ENCODE data around the gene CELA1.

CELA1 gene

GRCh38 chr12:51362747-51363342, 16.4 kb upstream of the CELA1 start:
- no peak overlapping the region for H3K27ac ChIP-seq (ENCODE audit: insufficient read depth, low read length, poor library complexity, severe bottlenecking)
- H3K27me3 ChIP-seq (replicated peaks; ENCODE audit: control insufficient read depth, insufficient read depth, low read length, poor library complexity, severe bottlenecking): no peaks in the 10 kb centered on the region
- peaks cover 8% of the 10 kb centered on the region for H3K36me3 ChIP-seq (ENCODE audit: control insufficient read depth, insufficient read depth, low read length)
- no peak overlapping the region for H3K4me3 ChIP-seq (ENCODE audit: insufficient read depth, low read depth, low read length, poor library complexity, severe bottlenecking)
- H3K4me1 ChIP-seq (ENCODE audit: control insufficient read depth, insufficient read depth, low read length, poor library complexity, severe bottlenecking): no peaks in the 10 kb centered on the region
- DNase-seq: no peak
- H3K9me3 ChIP-seq (ENCODE audit: control insufficient read depth, low read length): no peaks in the 10 kb centered on the region

GRCh38 chr12:51362307-51362706, 15.8 kb upstream of the CELA1 start:
- H3K27me3 ChIP-seq (replicated peaks; ENCODE audit: control insufficient read depth, insufficient read depth, low read length, poor library complexity, severe bottlenecking): no peaks in the 10 kb centered on the region
- H3K4me1 ChIP-seq (ENCODE audit: control insufficient read depth, insufficient read depth, low read length, poor library complexity, severe bottlenecking): no peaks in the 10 kb centered on the region
- no peaks in the 10 kb centered on the region for H3K9me3 ChIP-seq (ENCODE audit: control insufficient read depth, low read length)
- DNase-seq: no peak
- no peak overlapping the region for H3K27ac ChIP-seq (ENCODE audit: insufficient read depth, low read length, poor library complexity, severe bottlenecking)
- H3K4me3 ChIP-seq (ENCODE audit: insufficient read depth, low read depth, low read length, poor library complexity, severe bottlenecking): no peak overlapping the region
- peaks cover 13% of the 10 kb centered on the region for H3K36me3 ChIP-seq (ENCODE audit: control insufficient read depth, insufficient read depth, low read length)

GRCh38 chr12:51361161-51362016, 14.9 kb upstream of the CELA1 start:
- Histone ChIP-seq H3K27ac (ENCODE audit: insufficient read depth, low read length, poor library complexity, severe bottlenecking) (no peak overlapping the region), H3K36me3 (ENCODE audit: control insufficient read depth, insufficient read depth, low read length) (peaks cover 17% of the 10 kb centered on the region), H3K4me3 (ENCODE audit: insufficient read depth, low read depth, low read length, poor library complexity, severe bottlenecking) (no peak overlapping the region), H3K9me3 (ENCODE audit: control insufficient read depth, low read length) (no peaks in the 10 kb centered on the region), H3K27me3 (replicated peaks; ENCODE audit: control insufficient read depth, insufficient read depth, low read length, poor library complexity, severe bottlenecking) (no peaks in the 10 kb centered on the region), H3K4me1 (ENCODE audit: control insufficient read depth, insufficient read depth, low read length, poor library complexity, severe bottlenecking) (no peaks in the 10 kb centered on the region)
- no peak for DNase-seq

- Histone ChIP-seq H3K36me3 (ENCODE audit: control insufficient read depth, insufficient read depth, low read length) (peaks cover 17% of the 10 kb centered on the region), H3K4me3 (ENCODE audit: insufficient read depth, low read depth, low read length, poor library complexity, severe bottlenecking) (no peak overlapping the region), H3K27ac (ENCODE audit: insufficient read depth, low read length, poor library complexity, severe bottlenecking) (no peak overlapping the region), H3K27me3 (replicated peaks; ENCODE audit: control insufficient read depth, insufficient read depth, low read length, poor library complexity, severe bottlenecking) (no peaks in the 10 kb centered on the region), H3K9me3 (ENCODE audit: control insufficient read depth, low read length) (no peaks in the 10 kb centered on the region), H3K4me1 (ENCODE audit: control insufficient read depth, insufficient read depth, low read length, poor library complexity, severe bottlenecking) (no peaks in the 10 kb centered on the region)
- no peak for DNase-seq
Measured at GRCh38 chr12:51360315-51360714, 13.8 kb upstream of the CELA1 start.

GRCh38 chr12:51359851-51360250, 13.4 kb upstream of the CELA1 start:
- Histone ChIP-seq H3K27ac (ENCODE audit: insufficient read depth, low read length, poor library complexity, severe bottlenecking) (no peak overlapping the region), H3K9me3 (ENCODE audit: control insufficient read depth, low read length) (no peaks in the 10 kb centered on the region)

GRCh38 chr12:51358496-51358895, 12.0 kb upstream of the CELA1 start:
- H3K27me3 ChIP-seq (replicated peaks; ENCODE audit: control insufficient read depth, insufficient read depth, low read length, poor library complexity, severe bottlenecking): no peaks in the 10 kb centered on the region
- H3K27ac ChIP-seq (ENCODE audit: insufficient read depth, low read length, poor library complexity, severe bottlenecking): no peak overlapping the region
- DNase-seq: no peak
- H3K4me1 ChIP-seq (ENCODE audit: control insufficient read depth, insufficient read depth, low read length, poor library complexity, severe bottlenecking): no peaks in the 10 kb centered on the region
- peaks cover 17% of the 10 kb centered on the region for H3K36me3 ChIP-seq (ENCODE audit: control insufficient read depth, insufficient read depth, low read length)
- no peak overlapping the region for H3K4me3 ChIP-seq (ENCODE audit: insufficient read depth, low read depth, low read length, poor library complexity, severe bottlenecking)
- H3K9me3 ChIP-seq (ENCODE audit: control insufficient read depth, low read length): no peaks in the 10 kb centered on the region

More at GRCh38 chr12:51359851-51360250, 13.4 kb upstream of the CELA1 start:
- no peak for DNase-seq
- H3K4me1 ChIP-seq (ENCODE audit: control insufficient read depth, insufficient read depth, low read length, poor library complexity, severe bottlenecking): no peaks in the 10 kb centered on the region
- no peak overlapping the region for H3K4me3 ChIP-seq (ENCODE audit: insufficient read depth, low read depth, low read length, poor library complexity, severe bottlenecking)
- H3K36me3 ChIP-seq (ENCODE audit: control insufficient read depth, insufficient read depth, low read length): peaks cover 17% of the 10 kb centered on the region
- no peaks in the 10 kb centered on the region for H3K27me3 ChIP-seq (replicated peaks; ENCODE audit: control insufficient read depth, insufficient read depth, low read length, poor library complexity, severe bottlenecking)

- peaks cover 17% of the 10 kb centered on the region for H3K36me3 ChIP-seq (ENCODE audit: control insufficient read depth, insufficient read depth, low read length)
- no peak overlapping the region for H3K4me3 ChIP-seq (ENCODE audit: insufficient read depth, low read depth, low read length, poor library complexity, severe bottlenecking)
- no peaks in the 10 kb centered on the region for H3K4me1 ChIP-seq (ENCODE audit: control insufficient read depth, insufficient read depth, low read length, poor library complexity, severe bottlenecking)
- no peaks in the 10 kb centered on the region for H3K9me3 ChIP-seq (ENCODE audit: control insufficient read depth, low read length)
- H3K27ac ChIP-seq (ENCODE audit: insufficient read depth, low read length, poor library complexity, severe bottlenecking): no peak overlapping the region
- no peak for DNase-seq
- no peaks in the 10 kb centered on the region for H3K27me3 ChIP-seq (replicated peaks; ENCODE audit: control insufficient read depth, insufficient read depth, low read length, poor library complexity, severe bottlenecking)
Measured at GRCh38 chr12:51357374-51358047, 11.0 kb upstream of the CELA1 start.

- no peaks in the 10 kb centered on the region for H3K27me3 ChIP-seq (replicated peaks; ENCODE audit: control insufficient read depth, insufficient read depth, low read length, poor library complexity, severe bottlenecking)
- H3K4me1 ChIP-seq (ENCODE audit: control insufficient read depth, insufficient read depth, low read length, poor library complexity, severe bottlenecking): no peaks in the 10 kb centered on the region
- no peaks in the 10 kb centered on the region for H3K9me3 ChIP-seq (ENCODE audit: control insufficient read depth, low read length)
- H3K36me3 ChIP-seq (ENCODE audit: control insufficient read depth, insufficient read depth, low read length): peaks cover under 1% of the 10 kb centered on the region
- DNase-seq: peak; percentile 5 to 24 (median 17)
- H3K27ac ChIP-seq (ENCODE audit: insufficient read depth, low read length, poor library complexity, severe bottlenecking): no peak overlapping the region
- H3K4me3 ChIP-seq (ENCODE audit: insufficient read depth, low read depth, low read length, poor library complexity, severe bottlenecking): no peak overlapping the region
Measured at GRCh38 chr12:51351913-51352532, 5.5 kb upstream of the CELA1 start.

GRCh38 chr12:51349026-51349425, 2.5 kb upstream of the CELA1 start:
- no peaks in the 10 kb centered on the region for H3K27me3 ChIP-seq (replicated peaks; ENCODE audit: control insufficient read depth, insufficient read depth, low read length, poor library complexity, severe bottlenecking)
- no peaks in the 10 kb centered on the region for H3K36me3 ChIP-seq (ENCODE audit: control insufficient read depth, insufficient read depth, low read length)
- H3K27ac ChIP-seq (ENCODE audit: insufficient read depth, low read length, poor library complexity, severe bottlenecking): no peak overlapping the region
- no peak for DNase-seq
- no peaks in the 10 kb centered on the region for H3K4me1 ChIP-seq (ENCODE audit: control insufficient read depth, insufficient read depth, low read length, poor library complexity, severe bottlenecking)
- H3K4me3 ChIP-seq (ENCODE audit: insufficient read depth, low read depth, low read length, poor library complexity, severe bottlenecking): no peak overlapping the region
- H3K9me3 ChIP-seq (ENCODE audit: control insufficient read depth, low read length): no peaks in the 10 kb centered on the region
